SU-DHL-6 (cell line): Measurements from ENCODE around the gene GUSB.
"Not testable (repeated sequence)": the region's sequence is repeated elsewhere in the genome, so short reads cannot be mapped to it uniquely, and the experiment has no call there.

Experiments used
- H2AFZ ChIP-seq: fragments of 200-600 bp; sonication (generic); 2 replicates; pipeline ENCODE4 v1.6.1; 2014; ENCODE audit warnings: low read depth, mild to moderate bottlenecking, moderate library complexity, mixed read lengths, antibody characterized with exemption, low read length; ENCODE audit not compliant: severe bottlenecking
- H3F3A ChIP-seq: fragments of 200-600 bp; shearing (Covaris generic); 2 replicates; pipeline ENCODE4 v1.6.0; 2016; ENCODE audit warnings: antibody characterized with exemption, mild to moderate bottlenecking; ENCODE audit not compliant: insufficient read depth
- H3K27ac ChIP-seq: fragments of 200-600 bp; sonication (generic); 2 replicates; pipeline ENCODE4 v1.5.1; 2016; ENCODE audit warnings: low read depth, mild to moderate bottlenecking, low read length, moderate library complexity, mixed read lengths
- H3K27me3 ChIP-seq: fragments of 200-600 bp; sonication (generic), shearing (Covaris generic); 2 replicates; pipeline ENCODE4 v1.6.0; 2014; ENCODE audit warnings: mild to moderate bottlenecking, low read length
- H3K36me3 ChIP-seq: fragments of 200-600 bp; sonication (generic); 2 replicates; pipeline ENCODE4 v1.6.1; 2014; ENCODE audit warnings: mild to moderate bottlenecking, low read length, mixed read lengths
- H3K4me2 ChIP-seq: fragments of 300-600, 200-600 bp; shearing (Covaris generic), sonication (generic); 2 replicates; pipeline ENCODE4 v1.6.0; 2014; ENCODE audit warnings: low read length, low read depth, mild to moderate bottlenecking; ENCODE audit not compliant: poor library complexity, severe bottlenecking
- H3K4me3 ChIP-seq: fragments of 200-600 bp; sonication (generic); 2 replicates; pipeline ENCODE4 v1.5.1; 2014; ENCODE audit warnings: antibody characterized with exemption, low read length, mild to moderate bottlenecking, mixed read lengths; ENCODE audit not compliant: insufficient read depth, poor library complexity, severe bottlenecking
- H3K79me2 ChIP-seq: fragments of 200-600 bp; sonication (generic); 2 replicates; pipeline ENCODE4 v1.6.1; 2014; ENCODE audit warnings: mild to moderate bottlenecking, low read length, moderate library complexity; ENCODE audit not compliant: insufficient read depth
- H3K9ac ChIP-seq: fragments of 200-600 bp; sonication (generic); 2 replicates; pipeline ENCODE4 v1.7.0; 2014; ENCODE audit warnings: mild to moderate bottlenecking, low read length
- H3K9me2 ChIP-seq: fragments of 200-600 bp; sonication (generic); replicated peaks from 2 replicates; pipeline ENCODE4 v1.6.1; 2014; ENCODE audit warnings: low read length; ENCODE audit not compliant: insufficient read depth
- H3K9me3 ChIP-seq: fragments of 200-600 bp; sonication (generic); 2 replicates; pipeline ENCODE4 v1.6.1; 2014; ENCODE audit warnings: low read length, mixed read lengths; ENCODE audit not compliant: insufficient read depth
- H4K20me1 ChIP-seq: fragments of 200-600 bp; sonication (generic); 2 replicates; pipeline ENCODE4 v1.6.1; 2014; ENCODE audit warnings: low read depth, mild to moderate bottlenecking, antibody characterized with exemption, low read length, moderate library complexity, mixed read lengths
- CTCF ChIP-seq: fragments of 200-600 bp; sonication (generic); IDR thresholded peaks from one replicate; pipeline ENCODE4 v1.5.1; 2017; ENCODE audit warnings: antibody characterized with exemption, mild to moderate bottlenecking, low read length, moderate library complexity; ENCODE audit not compliant: insufficient read depth, poor library complexity, severe bottlenecking
- EZH2phosphoT487 ChIP-seq: fragments of 200-600 bp; sonication (generic), shearing (Covaris generic); conservative IDR thresholded peaks from 2 replicates; pipeline ENCODE4 v1.6.1; 2018; ENCODE audit warnings: mild to moderate bottlenecking, antibody characterized with exemption, low read length, moderate library complexity, mixed read lengths

The GUSB gene

GRCh38 chr7:65992526-65992925 lies 10.5 kb upstream of the GUSB start:
- Histone ChIP-seq H3K9me2 (no peaks in the 10 kb centered on the region), H4K20me1 (no peaks in the 10 kb centered on the region), H3K4me3 (no peak overlapping the region), H3K27ac (no peak overlapping the region), H3K79me2 (no peaks in the 10 kb centered on the region), H3K9me3 (no peaks in the 10 kb centered on the region), H3F3A (no peaks in the 10 kb centered on the region), H3K4me2 (no peak overlapping the region), H3K27me3 (no peaks in the 10 kb centered on the region), H3K36me3 (no peaks in the 10 kb centered on the region), H2AFZ (no peak overlapping the region), H3K9ac (no peak overlapping the region)
- TF ChIP-seq EZH2phosphoT487 (no peak), CTCF (no peak)

- H3K9me2 ChIP-seq, H3K9ac ChIP-seq, H3K9me3 ChIP-seq, H4K20me1 ChIP-seq, H3F3A ChIP-seq, H2AFZ ChIP-seq, H3K4me3 ChIP-seq, H3K79me2 ChIP-seq, H3K27ac ChIP-seq, H3K27me3 ChIP-seq, H3K36me3 ChIP-seq, H3K4me2 ChIP-seq: not testable (repeated sequence)
Measured at GRCh38 chr7:65991829-65992228, 9.8 kb upstream of the GUSB start.

- Histone ChIP-seq H3K4me3 (no peak overlapping the region), H3K27me3 (no peaks in the 10 kb centered on the region), H3K9ac (no peak overlapping the region), H2AFZ (no peak overlapping the region), H3K79me2 (no peaks in the 10 kb centered on the region), H3K27ac (no peak overlapping the region), H3K4me2 (no peak overlapping the region), H3K9me3 (no peaks in the 10 kb centered on the region), H3F3A (no peaks in the 10 kb centered on the region), H4K20me1 (no peaks in the 10 kb centered on the region), H3K36me3 (no peaks in the 10 kb centered on the region), H3K9me2 (no peaks in the 10 kb centered on the region)
- no peak for TF ChIP-seq EZH2phosphoT487
- TF ChIP-seq CTCF = no peak
Measured at GRCh38 chr7:65989694-65990080, 7.7 kb upstream of the GUSB start.

GRCh38 chr7:65988503-65988902 lies 6.5 kb upstream of the GUSB start:
- not testable (repeated sequence) for H3K9ac ChIP-seq, H3K4me3 ChIP-seq, H3K27ac ChIP-seq, H3K9me3 ChIP-seq, H4K20me1 ChIP-seq, H3K27me3 ChIP-seq, H2AFZ ChIP-seq, H3K79me2 ChIP-seq, H3K9me2 ChIP-seq, H3K4me2 ChIP-seq, H3K36me3 ChIP-seq, H3F3A ChIP-seq
